Epithelial cell of proximal tubule (primary cell): ENCODE results near the gene SRGAP3. TPM values are rescaled to one million over a fixed set of nuclear protein-coding genes. Genes with fewer than 3 reads are reported as not detected.

Experiments
- DNase-seq: peaks from one replicate; pipeline ENCODE4 v3.0.0-alpha.2; 2011; ENCODE audit warnings: low read depth
- H3K4me3 ChIP-seq: 2 replicates; pipeline ENCODE4 v1.5.1; 2011; ENCODE audit warnings: low read depth, mild to moderate bottlenecking, low read length
- CTCF ChIP-seq: conservative IDR thresholded peaks from 2 replicates; pipeline ENCODE4 v1.5.1; 2012; ENCODE audit warnings: low read depth, mild to moderate bottlenecking, low read length
- total RNA-seq: library from RNA; depleted of rRNA; stranded (reverse); fragments of >200 nt; gene quantifications from 2 replicates; pipeline ENCODE4 v1.2.3, GENCODE V29; 2015

Gene SRGAP3
- total RNA-seq, 1 donor from 2014 or later = 3.4 TPM

DNA sequence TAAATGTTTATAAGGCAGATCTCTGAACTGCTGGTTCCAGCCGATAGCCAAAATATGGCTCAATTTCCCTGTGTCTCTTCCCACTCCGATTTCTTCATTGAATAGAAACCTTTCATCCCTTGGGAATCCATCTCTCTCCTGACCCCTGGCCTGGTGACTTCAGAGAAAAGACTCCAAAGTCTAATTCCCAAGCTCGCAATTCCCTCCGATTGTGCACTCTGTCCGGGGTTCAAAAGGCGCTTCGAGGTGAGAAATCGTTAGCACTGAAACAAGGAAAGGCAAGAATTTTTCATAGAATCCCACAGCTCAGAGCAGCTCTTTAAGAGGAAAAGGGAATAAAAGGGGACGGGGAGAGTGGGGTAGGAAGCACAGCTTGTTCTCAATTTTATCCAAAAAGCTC lies 267.7 kb downstream of the SRGAP3 start:
- H3K4me3 ChIP-seq = no peak overlapping the region
- no peak for DNase-seq
- no peak for TF ChIP-seq CTCF

DNA sequence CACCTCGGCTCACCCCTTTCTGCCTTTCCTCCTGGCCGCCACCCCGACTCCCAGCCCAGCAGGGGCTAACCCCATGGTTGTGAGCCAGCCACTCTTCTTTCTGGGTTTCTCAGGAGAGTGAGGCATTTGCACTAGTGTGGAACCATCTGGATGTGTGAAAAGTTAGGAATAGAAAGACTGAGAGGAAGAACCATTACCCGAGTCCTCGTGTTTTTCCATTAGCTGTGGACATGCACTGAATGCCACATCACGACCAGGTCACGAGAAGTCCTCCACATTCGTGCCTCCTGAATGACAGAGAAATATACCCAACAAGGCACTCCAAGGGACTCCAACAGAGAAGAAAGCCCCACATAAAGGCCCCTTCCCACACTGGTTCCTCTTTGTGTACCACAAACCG lies 268.1 kb downstream of the SRGAP3 start:
- TF ChIP-seq CTCF = no peak
- no peak for DNase-seq
- H3K4me3 ChIP-seq = no peak overlapping the region

DNA sequence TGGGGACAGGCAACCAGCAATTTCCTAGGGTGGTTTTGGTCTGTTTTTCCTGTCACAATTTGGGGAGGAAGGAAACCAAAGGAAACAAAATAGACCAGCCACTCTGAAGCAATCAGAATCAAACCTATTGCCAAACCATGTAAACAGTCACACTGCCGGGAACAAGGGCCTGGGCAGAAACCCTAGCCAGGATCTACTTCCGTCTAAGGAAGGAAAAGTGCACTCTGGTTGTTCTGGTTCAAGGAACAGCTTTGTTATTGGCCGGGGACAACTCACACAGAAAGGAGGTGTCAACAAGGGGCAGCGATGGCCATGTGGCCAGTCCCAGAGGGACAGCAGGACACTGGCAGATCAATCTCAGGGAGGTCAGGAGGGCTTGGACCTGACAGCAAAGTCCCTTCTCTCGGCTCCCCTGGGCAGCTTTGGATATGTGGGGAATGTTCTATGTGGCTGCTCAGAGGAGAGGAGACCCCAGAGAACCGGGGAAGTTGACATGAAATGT lies 268.6 kb downstream of the SRGAP3 start:
- no peak for DNase-seq
- TF ChIP-seq CTCF = no peak
- H3K4me3 ChIP-seq = no peak overlapping the region

GRCh38 chr3:8979262-8979661 lies 270.2 kb downstream of the SRGAP3 start:
- H3K4me3 ChIP-seq = no peak overlapping the region
- TF ChIP-seq CTCF = no peak
- no peak for DNase-seq

DNA sequence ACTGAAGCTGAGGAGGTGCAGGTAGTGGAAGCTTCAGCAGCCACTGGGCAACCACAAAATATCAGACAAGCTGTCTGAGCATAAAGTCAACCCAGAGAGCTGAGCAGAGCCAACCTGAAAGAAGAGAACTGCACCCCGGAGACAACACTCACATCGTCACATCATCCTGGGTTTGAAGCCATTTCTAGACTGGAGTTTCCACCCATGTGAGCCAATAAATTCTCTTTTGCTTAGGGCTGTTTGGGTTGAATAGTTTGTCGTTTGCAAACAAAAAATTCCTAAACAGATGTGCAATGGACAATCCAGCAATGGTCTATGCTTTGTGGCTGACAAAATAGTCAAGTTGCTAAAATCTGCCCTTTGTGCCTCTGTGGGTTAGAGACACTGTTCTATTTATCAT lies 270.9 kb downstream of the SRGAP3 start:
- no peak overlapping the region for H3K4me3 ChIP-seq
- no peak for DNase-seq
- TF ChIP-seq CTCF = no peak

GRCh38 chr3:8976540-8977182 lies 272.8 kb downstream of the SRGAP3 start:
- DNase-seq = no peak
- H3K4me3 ChIP-seq = no peak overlapping the region
- no peak for TF ChIP-seq CTCF

DNA sequence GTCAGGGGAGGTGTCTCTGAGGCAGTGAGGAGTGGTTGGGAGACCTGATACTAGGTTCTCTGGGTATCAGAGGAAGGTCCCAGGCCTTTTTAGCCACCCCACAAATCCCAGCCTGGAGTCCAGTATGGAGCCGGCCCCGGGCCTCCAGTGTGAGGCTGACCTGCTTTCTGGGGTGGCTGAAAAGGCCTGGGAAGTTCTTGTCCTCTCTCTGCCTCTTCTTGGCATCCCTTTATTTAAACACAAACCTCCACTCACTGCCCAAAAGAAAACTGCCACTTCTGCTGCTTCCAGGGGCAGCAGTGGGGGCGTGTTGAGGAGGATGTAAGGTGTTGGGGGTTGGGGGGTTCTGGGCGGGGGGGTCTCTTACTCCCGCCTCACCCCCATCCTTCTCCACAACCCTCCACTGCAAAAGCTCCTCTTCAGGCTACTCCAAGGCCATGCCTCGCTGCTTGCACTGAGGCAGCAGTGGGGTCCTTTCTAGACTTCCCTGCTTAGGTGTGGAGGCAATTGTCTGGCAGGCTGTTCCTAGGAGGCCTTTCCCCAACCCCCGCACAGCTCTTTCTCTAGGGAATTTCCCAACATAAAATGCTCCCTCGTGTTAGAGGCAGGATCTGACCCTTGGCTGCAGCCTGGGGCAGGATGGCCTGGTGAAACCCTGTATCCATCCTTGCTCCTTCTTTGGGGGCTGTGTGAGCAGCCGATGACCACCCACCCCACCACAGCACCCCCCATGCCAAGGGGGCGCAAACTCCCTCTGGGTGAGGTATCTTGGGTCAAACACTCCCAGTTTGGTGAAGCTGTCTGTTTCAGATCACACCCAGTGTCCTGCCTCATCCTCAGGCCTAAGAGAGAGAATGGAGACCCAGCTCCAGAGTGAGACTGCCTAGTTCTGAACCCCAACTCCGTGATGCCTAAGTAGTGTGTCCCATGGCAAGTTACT lies 274.1 kb downstream of the SRGAP3 start:
- no peak overlapping the region for H3K4me3 ChIP-seq
- TF ChIP-seq CTCF = no peak
- no peak for DNase-seq
